Measurements from ENCODE around the gene SOD3. TPM values are rescaled to one million over a fixed set of nuclear protein-coding genes. Genes with fewer than 3 reads are reported as not detected.

The SOD3 gene
- total and polyA plus RNA-seq, 2 of the 4 experiments (the other 2 are of a cell fraction): 0.36 to 5.8 TPM

DNA sequence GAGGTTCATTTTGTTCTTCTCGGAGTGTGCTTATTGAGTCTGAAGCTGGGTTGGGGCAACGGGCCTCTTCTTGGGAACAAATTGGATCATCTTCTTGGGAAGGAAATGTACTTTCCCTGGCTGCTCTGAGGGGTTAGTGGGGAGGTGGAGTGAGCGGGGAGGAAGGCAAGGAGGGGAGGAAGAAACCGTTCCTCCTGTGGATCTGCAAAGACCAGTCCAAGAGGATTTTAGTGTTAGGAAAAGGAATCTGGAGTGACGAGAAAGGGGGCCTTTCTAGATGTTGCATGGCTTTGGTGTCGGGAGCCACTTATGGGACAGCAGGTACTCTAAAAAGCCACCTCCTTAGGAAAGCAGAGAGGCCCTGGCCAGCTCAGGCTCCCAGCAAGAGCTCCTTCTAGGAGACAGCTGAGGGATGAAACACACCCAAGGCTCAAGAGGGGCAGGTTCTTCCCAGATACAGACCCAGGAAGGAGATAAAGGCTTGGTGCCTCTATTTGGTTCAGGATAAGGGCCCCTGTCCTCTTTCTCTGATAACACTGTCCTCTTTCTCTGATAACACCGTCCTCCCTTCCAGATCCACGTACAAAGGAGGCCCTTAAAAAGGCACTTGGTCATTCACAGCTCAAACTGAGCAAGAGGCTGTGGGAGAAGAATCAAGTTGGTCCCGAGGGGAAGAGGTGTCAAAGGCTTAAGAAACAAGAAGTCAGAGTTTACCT is 451 bp downstream of the SOD3 start:
- H3K4me3 ChIP-seq (ENCODE audit: insufficient read depth, low read depth, low read length): peak overlapping the region; percentile 26; the same call in 1 of the 2 replicates
- H3K14ac ChIP-seq (replicated peaks; ENCODE audit: low read depth, low read length): peak overlapping the region; percentile 53; the same call in 1 of the 2 replicates
- H3K4me1 ChIP-seq (ENCODE audit: control insufficient read depth, insufficient read depth, low read length): peaks cover 9% of the 10 kb centered on the region
- H3K23ac ChIP-seq (ENCODE audit: low read depth, low read length): peak overlapping the region; percentile 63; the same call in 1 of the 2 replicates
- H4K8ac ChIP-seq (ENCODE audit: low read depth in 2 of 2, low read length in 2 of 2): peak overlapping the region; percentile 18 to 81; a peak in 2 of 4 replicates
- peak overlapping the region; percentile 63; the same call in 1 of the 2 replicates for H2BK20ac ChIP-seq (ENCODE audit: low read depth, low read length)
- H3K79me1 ChIP-seq (ENCODE audit: low read depth in 1 of 2, low read length in 2 of 2): no peaks in the 10 kb centered on the region
- no peaks in the 10 kb centered on the region; the same call in 1 of the 2 replicates for H3K27me3 ChIP-seq (ENCODE audit: control insufficient read depth, insufficient read depth, low read length)
- peak overlapping the region; percentile 75 for H2BK120ac ChIP-seq (ENCODE audit: low read depth, low read length)
- no peaks in the 10 kb centered on the region for H3K9me3 ChIP-seq (ENCODE audit: control insufficient read depth, insufficient read depth, low read length)
- dilution Hi-C loops (cut with HindIII; ENCODE audit: low sequenced_read_pairs, unreplicated experiment) (no loop called here), in situ Hi-C loops (cut with MboI; ENCODE audit: low sequenced_read_pairs) (no loop called here), intact Hi-C loops (cut with micrococcal nuclease) (loop anchor here (10.0 kb wide), 1 partner anchor 321 kb away; no protein-coding TSS in a partner anchor)
- no peaks in the 10 kb centered on the region; the same call in 1 of the 2 replicates for H3K36me3 ChIP-seq (ENCODE audit: control insufficient read depth, insufficient read depth, low read length)
- no peaks in the 10 kb centered on the region for H4K20me1 ChIP-seq (ENCODE audit: insufficient read depth, low read length)
- H2AK9ac ChIP-seq (replicated peaks; ENCODE audit: low read depth, low read length, poor library complexity): peak overlapping the region; percentile 75
- H4K91ac ChIP-seq (ENCODE audit: insufficient read depth, low read depth, low read length): peak overlapping the region; percentile 75
- no CpG with 5 or more reads among the region's 9 CpGs for WGBS, 2 experiments (ENCODE audit: extremely low coverage in 2 of 2, insufficient read length in 1 of 2)
- peak overlapping the region; percentile 54 for H3K4me2 ChIP-seq (ENCODE audit: low read depth, low read length)
- H3K4ac ChIP-seq (ENCODE audit: low read depth, low read length): peak overlapping the region; percentile 75
- POLR2A ChIA-PET (ENCODE audit: unreplicated experiment): no interaction called here
- peak overlapping the region; percentile 75; the same call in 1 of the 2 replicates for H2AK5ac ChIP-seq (ENCODE audit: low read depth, low read length)
- peak overlapping the region; percentile 3; the same call in 1 of the 2 replicates for H4K5ac ChIP-seq (ENCODE audit: low read depth, low read length)
- DNase-seq: no peak
- peak overlapping the region; percentile 11; the same call in 1 of the 2 replicates for H3K18ac ChIP-seq (ENCODE audit: low read depth, low read length)
- H2BK15ac ChIP-seq (ENCODE audit: low read depth, low read length): peak overlapping the region; percentile 82; the same call in 2 of the 3 replicates
- H3K9ac ChIP-seq (ENCODE audit: low read depth, low read length): peak overlapping the region; percentile 58
- CTCF ChIA-PET: interaction anchor here (1.0 kb wide), 1 partner anchor 19 kb away, joined by 6 read pairs; no protein-coding TSS in a partner anchor
- H3K56ac ChIP-seq (ENCODE audit: extremely low read depth, insufficient read depth, low read length): peak overlapping the region; percentile 2; the same call in 1 of the 2 replicates
- no peak for TF ChIP-seq BHLHE40 (IDR thresholded peaks at IDR 0.05; ENCODE audit: low read depth, low read length)
- TF ChIP-seq CHD1 (IDR thresholded peaks at IDR 0.05; ENCODE audit: low read depth, low read length): no peak
- TF ChIP-seq MAZ (IDR thresholded peaks at IDR 0.05; ENCODE audit: borderline replicate concordance, low read depth, low read length): no peak
- TF ChIP-seq RFX5 (IDR thresholded peaks at IDR 0.05; ENCODE audit: low read depth, low read length): no peak
- TF ChIP-seq FOS (IDR thresholded peaks at IDR 0.05; ENCODE audit: low read depth, low read length): no peak
- no peak for TF ChIP-seq NFE2L2 (IDR thresholded peaks at IDR 0.05; ENCODE audit: low read depth, low read length)
- TF ChIP-seq SMC3 (IDR thresholded peaks at IDR 0.05; ENCODE audit: low read depth, low read length): no peak
- no peak for TF ChIP-seq RAD21 (IDR thresholded peaks at IDR 0.05; ENCODE audit: low read length)
- H3K27ac ChIP-seq (ENCODE audit: insufficient read depth, low read length): peak overlapping the region; percentile 35; the same call in 1 of the 2 replicates
- peak overlapping the region; percentile 90 for H2AFZ ChIP-seq (replicated peaks; ENCODE audit: low read length, poor library complexity)
- peak; percentile 10 for ATAC-seq (ENCODE audit: low read depth)
- H2BK5ac ChIP-seq (ENCODE audit: low read depth, low read length, poor library complexity, severe bottlenecking): no peak overlapping the region
- peaks cover 8% of the 10 kb centered on the region for H3K9me1 ChIP-seq (ENCODE audit: insufficient read depth, low read length)
- BruUV-seq (replicated peaks): no TSS peak
